IPS-18c (cell line): ENCODE results near the gene NBEA.

Source experiments
- H3K4me3 ChIP-seq: 2 replicates; pipeline ENCODE4 v1.7.0; 2013; ENCODE audit warnings: low read depth, mild to moderate bottlenecking, low read length, moderate library complexity; ENCODE audit not compliant: insufficient read depth
- H3K9me3 ChIP-seq: one replicate; pipeline ENCODE4 v1.6.1; 2013; ENCODE audit warnings: mild to moderate bottlenecking, low read length, moderate library complexity; ENCODE audit not compliant: control insufficient read depth, insufficient read depth

NBEA gene

GRCh38 chr13:35592457-35592856 is 650.4 kb downstream of the NBEA start:
- no peak overlapping the region for H3K4me3 ChIP-seq
- no peaks in the 10 kb centered on the region for H3K9me3 ChIP-seq

- no peak overlapping the region for H3K4me3 ChIP-seq
- H3K9me3 ChIP-seq, result no peaks in the 10 kb centered on the region
Observed at GRCh38 chr13:35593651-35594050, 651.6 kb downstream of the NBEA start.

GRCh38 chr13:35594096-35594495 is 652.0 kb downstream of the NBEA start:
- H3K9me3 ChIP-seq, result no peaks in the 10 kb centered on the region
- no peak overlapping the region for H3K4me3 ChIP-seq

- Histone ChIP-seq H3K4me3 (no peak overlapping the region), H3K9me3 (no peaks in the 10 kb centered on the region)
Observed at GRCh38 chr13:35595181-35595580, 653.1 kb downstream of the NBEA start.

- H3K9me3 ChIP-seq, result no peaks in the 10 kb centered on the region
- H3K4me3 ChIP-seq, result no peak overlapping the region
Observed at GRCh38 chr13:35596321-35597030, 654.4 kb downstream of the NBEA start.

GRCh38 chr13:35597451-35597850 is 655.4 kb downstream of the NBEA start:
- Histone ChIP-seq H3K4me3 (no peak overlapping the region), H3K9me3 (no peaks in the 10 kb centered on the region)

- Histone ChIP-seq H3K4me3 (no peak overlapping the region), H3K9me3 (no peaks in the 10 kb centered on the region)
Observed at GRCh38 chr13:35598233-35598632, 656.2 kb downstream of the NBEA start.

- H3K4me3 ChIP-seq, result no peak overlapping the region
- H3K9me3 ChIP-seq, result no peaks in the 10 kb centered on the region
Observed at GRCh38 chr13:35598790-35599369, 656.8 kb downstream of the NBEA start.

GRCh38 chr13:35599384-35599783 is 657.3 kb downstream of the NBEA start:
- no peaks in the 10 kb centered on the region for H3K9me3 ChIP-seq
- no peak overlapping the region for H3K4me3 ChIP-seq

GRCh38 chr13:35600137-35600536 is 658.1 kb downstream of the NBEA start:
- H3K4me3 ChIP-seq, result no peak overlapping the region
- H3K9me3 ChIP-seq, result no peaks in the 10 kb centered on the region

- H3K4me3 ChIP-seq, result no peak overlapping the region
- no peaks in the 10 kb centered on the region for H3K9me3 ChIP-seq
Observed at GRCh38 chr13:35603593-35604285, 661.7 kb downstream of the NBEA start.

- no peak overlapping the region for H3K4me3 ChIP-seq
Observed at GRCh38 chr13:35614666-35615065, 672.6 kb downstream of the NBEA start.

GRCh38 chr13:35617420-35617819 is 675.4 kb downstream of the NBEA start:
- H3K9me3 ChIP-seq, result no peaks in the 10 kb centered on the region

More at GRCh38 chr13:35614666-35615065, 672.6 kb downstream of the NBEA start:
- H3K9me3 ChIP-seq, result no peaks in the 10 kb centered on the region

GRCh38 chr13:35618565-35619083 is 676.6 kb downstream of the NBEA start:
- Histone ChIP-seq H3K4me3 (no peak overlapping the region), H3K9me3 (no peaks in the 10 kb centered on the region)

More at GRCh38 chr13:35617420-35617819, 675.4 kb downstream of the NBEA start:
- H3K4me3 ChIP-seq, result no peak overlapping the region

- Histone ChIP-seq H3K9me3 (no peaks in the 10 kb centered on the region), H3K4me3 (no peak overlapping the region)
Observed at GRCh38 chr13:35621989-35622388, 679.9 kb downstream of the NBEA start.

- no peak overlapping the region for H3K4me3 ChIP-seq
- H3K9me3 ChIP-seq, result no peaks in the 10 kb centered on the region
Observed at GRCh38 chr13:35629026-35629425, 687.0 kb downstream of the NBEA start.

GRCh38 chr13:35630551-35631275 is 688.6 kb downstream of the NBEA start:
- no peaks in the 10 kb centered on the region for H3K9me3 ChIP-seq
- H3K4me3 ChIP-seq, result no peak overlapping the region
